Transverse colon (tissue), 4 donors: ENCODE data around the gene PTPRN2. TPM values are rescaled to one million over a fixed set of nuclear protein-coding genes. Genes with fewer than 3 reads are reported as not detected.

Experiments used
- DNase-seq: peaks from one replicate; pipeline ENCODE4 v3.0.0-alpha.2; 2019
- H3K27ac ChIP-seq, 4 donors: fragments of 200-600 bp; sonication (generic); 2 replicates each; pipeline ENCODE4 v1.5.1; 2016 to 2018; ENCODE audit warnings: inconsistent platforms in 4 of 4
- H3K27me3 ChIP-seq: fragments of 200-600 bp; sonication (generic); 2 replicates; pipeline ENCODE4 v1.5.1; 2017; ENCODE audit warnings: inconsistent platforms
- H3K36me3 ChIP-seq, 4 donors: fragments of 200-600 bp; sonication (generic); 2 replicates each; pipeline ENCODE4 v1.5.1; 2017 to 2019; ENCODE audit warnings: inconsistent platforms in 4 of 4
- H3K4me1 ChIP-seq, 4 donors: fragments of 200-600 bp; sonication (generic); 2 replicates each; pipeline ENCODE4 v1.5.1; 2017 to 2020; ENCODE audit warnings: inconsistent platforms in 4 of 4
- H3K4me3 ChIP-seq, 4 donors: fragments of 200-600 bp; sonication (generic); 1 replicate in 1 of 4; 2 replicates in 3 of 4; pipeline versions ENCODE4 v1.5.1 to v1.6.1; 2017 to 2019; ENCODE audit warnings: inconsistent platforms in 4 of 4
- H3K9me3 ChIP-seq, 2 donors: fragments of 200-600 bp; sonication (generic); 2 replicates each; pipeline ENCODE4 v1.5.1; 2017 to 2019; ENCODE audit warnings: inconsistent platforms in 2 of 2
- CTCF ChIP-seq, 5 experiments: fragments of 200-600 bp in 3 of 5; fragments of 450-650 bp in 2 of 5; sonication (generic) in 3 of 5; IDR thresholded peaks; 1 replicate in 2 of 5; 2 replicates in 3 of 5; pipeline ENCODE4 v1.5.1; 2016 to 2017; ENCODE audit warnings: antibody characterized with exemption in 5 of 5, inconsistent platforms in 3 of 5, mild to moderate bottlenecking in 2 of 5, moderate library complexity in 1 of 5
- EP300 ChIP-seq: sonication (generic); formaldehyde crosslinking; IDR thresholded peaks from one replicate; pipeline ENCODE4 v1.6.1; 2017; ENCODE audit warnings: antibody characterized with exemption, low read depth
- POLR2A ChIP-seq: fragments of 450-650 bp; IDR thresholded peaks from one replicate; pipeline ENCODE4 v1.6.1; 2016; ENCODE audit warnings: antibody characterized with exemption, mild to moderate bottlenecking, moderate library complexity
- POLR2AphosphoS5 ChIP-seq, 3 donors: sonication (generic); formaldehyde crosslinking; IDR thresholded peaks; one replicate each; pipeline ENCODE4 v1.6.1; 2016; ENCODE audit warnings: antibody characterized with exemption in 3 of 3
- WGBS, 2 donors: methylation state at CpG; one replicate each; pipeline ENCODE4 v1.1.5; 2018; ENCODE audit warnings: low coverage in 1 of 2; 5-methylcytosine and 5-hydroxymethylcytosine counted together
- in situ Hi-C, 4 donors: fragments of 200-750 bp; cut with MboI; loops; one replicate each; pipeline versions ENCODE4 v1.15.0 to v1.15.1; 2017; ENCODE audit warnings: low sequenced_read_pairs in 3 of 4, low pct_ligation_motif_present in 1 of 4, low pct_unique_long_range_greater_than_20kb in 1 of 4
- intact Hi-C: fragments of 100-400 bp; cut with DNase I; formaldehyde crosslinking; loops from one replicate; pipeline ENCODE4 v1.15.1; 2023; ENCODE audit warnings: low total_unique reads
- total RNA-seq, 4 donors: library from RNA; depleted of rRNA; stranded (reverse); fragments of >200 nt; gene quantifications; one replicate each; pipeline ENCODE4 v1.1.0, GENCODE V29; 2016

The PTPRN2 gene
- total RNA-seq, 4 donors from 2014 or later = 15.4 to 31.1 (median 21.8) TPM

- 52% methylated on average over 17 of the region's 21 CpGs; no CpG with 5 or more reads in 1 of the 2 donors for WGBS, 2 donors
- in situ Hi-C loops (no loop called here), intact Hi-C loops (no loop called here)
- TF ChIP-seq EP300 (no peak), CTCF (IDR thresholded peaks at IDR 0.05) (no peak), POLR2AphosphoS5 (IDR thresholded peaks at IDR 0.05) (no peak), POLR2A (no peak)
- DNase-seq = no peak
- Histone ChIP-seq H3K4me1 (no peaks in the 10 kb centered on the region), H3K36me3 (no peaks in the 10 kb centered on the region), H3K4me3 (no peak overlapping the region), H3K27me3 (no peaks in the 10 kb centered on the region), H3K27ac (no peak overlapping the region), H3K9me3 (no peaks in the 10 kb centered on the region)
Observed at GRCh38 chr7:157515342-157516041, 1072.1 kb downstream of the PTPRN2 start.

GRCh38 chr7:157514746-157515145, 1072.9 kb downstream of the PTPRN2 start:
- no peaks in the 10 kb centered on the region for H3K36me3 ChIP-seq
- H3K27ac ChIP-seq = no peak overlapping the region
- no peaks in the 10 kb centered on the region for H3K4me1 ChIP-seq
- no peaks in the 10 kb centered on the region for H3K9me3 ChIP-seq
- in situ Hi-C loops (no loop called here), intact Hi-C loops (no loop called here)
- no peaks in the 10 kb centered on the region for H3K27me3 ChIP-seq
- WGBS, 2 donors = 84% methylated on average over 6 of the region's 6 CpGs; no CpG with 5 or more reads in 1 of the 2 donors
- TF ChIP-seq POLR2AphosphoS5 (IDR thresholded peaks at IDR 0.05) (no peak), POLR2A (no peak), CTCF (IDR thresholded peaks at IDR 0.05) (no peak), EP300 (no peak)
- DNase-seq = no peak
- H3K4me3 ChIP-seq = no peak overlapping the region

- H3K4me3 ChIP-seq = no peak overlapping the region
- H3K9me3 ChIP-seq = no peaks in the 10 kb centered on the region
- H3K4me1 ChIP-seq = no peaks in the 10 kb centered on the region
- TF ChIP-seq EP300 (no peak), POLR2AphosphoS5 (IDR thresholded peaks at IDR 0.05) (no peak), POLR2A (no peak), CTCF (IDR thresholded peaks at IDR 0.05) (no peak)
- 76 to 100% methylated on average over 3 to 11 of the region's 11 CpGs for WGBS, 2 donors
- intact Hi-C loops (no loop called here), in situ Hi-C loops (no loop called here)
- DNase-seq = no peak
- H3K27me3 ChIP-seq = no peaks in the 10 kb centered on the region
- H3K27ac ChIP-seq = no peak overlapping the region
- H3K36me3 ChIP-seq = no peaks in the 10 kb centered on the region
Observed at GRCh38 chr7:157514306-157514705, 1073.3 kb downstream of the PTPRN2 start.

GRCh38 chr7:157513682-157514081, 1073.9 kb downstream of the PTPRN2 start:
- Histone ChIP-seq H3K27me3 (peaks cover under 1% of the 10 kb centered on the region), H3K27ac (no peak overlapping the region), H3K4me3 (no peak overlapping the region), H3K36me3 (no peaks in the 10 kb centered on the region), H3K4me1 (no peaks in the 10 kb centered on the region), H3K9me3 (no peaks in the 10 kb centered on the region)
- TF ChIP-seq POLR2A (no peak), CTCF (IDR thresholded peaks at IDR 0.05) (no peak), POLR2AphosphoS5 (IDR thresholded peaks at IDR 0.05) (no peak), EP300 (no peak)
- 89 to 93% methylated on average over 15 to 16 of the region's 16 CpGs for WGBS, 2 donors
- no peak for DNase-seq
- intact Hi-C loops = no loop called here
- in situ Hi-C loops = no loop called here
